Smooth muscle cell (in vitro differentiated cells): ENCODE results near the gene KIF12. TPM values are rescaled to one million over a fixed set of nuclear protein-coding genes. Genes with fewer than 3 reads are reported as not detected.

ENCODE experiments used
- DNase-seq: peaks from one replicate; lab custom pipeline; 2025; ENCODE audit not compliant: unreplicated experiment; lab: John Stamatoyannopoulos, UW
- H2AFZ ChIP-seq: fragments of 200-600 bp; sonication (generic); 2 replicates; pipeline ENCODE4 v1.6.0; 2016; ENCODE audit warnings: antibody characterized with exemption, low read depth, mild to moderate bottlenecking
- H3F3A ChIP-seq: fragments of 200-600 bp; sonication (generic); 2 replicates; pipeline ENCODE4 v1.6.0; 2017; ENCODE audit warnings: antibody characterized with exemption, low read depth
- H3K27ac ChIP-seq: fragments of 200-600 bp; sonication (generic); 2 replicates; pipeline ENCODE4 v1.5.1; 2016; ENCODE audit warnings: low read depth, mild to moderate bottlenecking
- H3K27me3 ChIP-seq: fragments of 200-600 bp; sonication (generic); 2 replicates; pipeline ENCODE4 v1.6.1; 2016; ENCODE audit warnings: low read depth, mild to moderate bottlenecking
- H3K36me3 ChIP-seq: fragments of 200-600 bp; sonication (generic); 2 replicates; pipeline ENCODE4 v1.5.1; 2016; ENCODE audit warnings: low read depth
- H3K4me1 ChIP-seq: fragments of 200-600 bp; sonication (generic); 2 replicates; pipeline ENCODE4 v1.5.1; 2016; ENCODE audit warnings: low read depth
- H3K4me2 ChIP-seq: fragments of 200-600 bp; sonication (generic); 2 replicates; pipeline ENCODE4 v1.6.0; 2016; ENCODE audit warnings: mild to moderate bottlenecking
- H3K4me3 ChIP-seq: fragments of 200-600 bp; sonication (generic); 2 replicates; pipeline ENCODE4 v1.5.1; 2016; ENCODE audit warnings: mild to moderate bottlenecking
- H3K79me2 ChIP-seq: fragments of 200-600 bp; sonication (generic); 2 replicates; pipeline ENCODE4 v1.6.0; 2016; ENCODE audit warnings: low read depth, mild to moderate bottlenecking
- H3K9ac ChIP-seq: fragments of 200-600 bp; sonication (generic); 2 replicates; pipeline ENCODE4 v1.6.0; 2016; ENCODE audit warnings: low read depth
- H3K9me3 ChIP-seq: fragments of 200-600 bp; sonication (generic); replicated peaks from 2 replicates; pipeline ENCODE4 v1.5.1; 2016; ENCODE audit warnings: low read depth
- H4K20me1 ChIP-seq: fragments of 200-600 bp; sonication (generic); 2 replicates; pipeline ENCODE4 v1.6.0; 2016; ENCODE audit warnings: low read depth
- CTCF ChIP-seq: fragments of 200-600 bp; sonication (generic); IDR thresholded peaks from 2 replicates; pipeline ENCODE4 v1.5.1; 2017; ENCODE audit warnings: borderline replicate concordance, mild to moderate bottlenecking, antibody characterized with exemption; ENCODE audit not compliant: insufficient read depth, poor library complexity, severe bottlenecking
- WGBS: methylation state at CpG from one replicate; pipeline ENCODE4 v1.1.7; 2016; ENCODE audit warnings: low lambda C conversion rate; 5-methylcytosine and 5-hydroxymethylcytosine counted together
- polyA plus RNA-seq: library from polyadenylated mRNA; unstranded; fragments of >200 nt; fragmentation: Nextera tagmentation; extraction: Ambion mirVana; gene quantifications from 2 replicates; pipeline ENCODE4 v1.2.1, GENCODE V29; 2016
- total RNA-seq: library from RNA; depleted of rRNA; stranded (reverse); fragments of >200 nt; gene quantifications from 2 replicates; pipeline ENCODE4 v1.2.3, GENCODE V29; 2014

The KIF12 gene
- total and polyA plus RNA-seq, 2 experiments from 2014 or later = not detected

- 92% methylated on average over 21 of the region's 21 CpGs for WGBS
- H3K27ac ChIP-seq = no peak overlapping the region
- H4K20me1 ChIP-seq = no peaks in the 10 kb centered on the region
- H2AFZ ChIP-seq = no peak overlapping the region
- DNase-seq = no peak
- TF ChIP-seq CTCF = no peak
- H3K9me3 ChIP-seq = no peaks in the 10 kb centered on the region
- no peaks in the 10 kb centered on the region for H3K27me3 ChIP-seq
- no peak overlapping the region for H3K4me2 ChIP-seq
- H3K4me3 ChIP-seq = no peak overlapping the region
- H3K36me3 ChIP-seq = no peaks in the 10 kb centered on the region
- H3F3A ChIP-seq = no peaks in the 10 kb centered on the region
- H3K79me2 ChIP-seq = no peaks in the 10 kb centered on the region
- H3K9ac ChIP-seq = no peak overlapping the region
- no peaks in the 10 kb centered on the region for H3K4me1 ChIP-seq
These were observed 19.1 kb upstream of the KIF12 start for GRCh38 chr9:114117996-114118830.

- Histone ChIP-seq H3K4me1 (no peaks in the 10 kb centered on the region), H3K27me3 (no peaks in the 10 kb centered on the region), H3K9me3 (no peaks in the 10 kb centered on the region), H3K4me3 (no peak overlapping the region), H4K20me1 (no peaks in the 10 kb centered on the region), H3K27ac (no peak overlapping the region), H3K36me3 (no peaks in the 10 kb centered on the region), H3F3A (no peaks in the 10 kb centered on the region), H3K4me2 (no peak overlapping the region), H3K9ac (no peak overlapping the region), H3K79me2 (no peaks in the 10 kb centered on the region), H2AFZ (no peak overlapping the region)
- no peak for TF ChIP-seq CTCF
- DNase-seq = no peak
- 90% methylated on average over 7 of the region's 7 CpGs for WGBS
These were observed 18.5 kb upstream of the KIF12 start for GRCh38 chr9:114117614-114117995.

- no peaks in the 10 kb centered on the region for H3K4me1 ChIP-seq
- H3K27ac ChIP-seq = no peak overlapping the region
- no peak overlapping the region for H3K4me3 ChIP-seq
- H3K79me2 ChIP-seq = no peaks in the 10 kb centered on the region
- H3F3A ChIP-seq = no peaks in the 10 kb centered on the region
- H4K20me1 ChIP-seq = no peaks in the 10 kb centered on the region
- H3K27me3 ChIP-seq = no peaks in the 10 kb centered on the region
- H3K9me3 ChIP-seq = no peaks in the 10 kb centered on the region
- no peak overlapping the region for H3K9ac ChIP-seq
- no peak for DNase-seq
- WGBS = 82% methylated on average over 12 of the region's 12 CpGs
- no peak overlapping the region for H3K4me2 ChIP-seq
- no peak overlapping the region for H2AFZ ChIP-seq
- no peaks in the 10 kb centered on the region for H3K36me3 ChIP-seq
- no peak for TF ChIP-seq CTCF
These were observed 17.1 kb upstream of the KIF12 start for GRCh38 chr9:114116126-114116747.

GRCh38 chr9:114115654-114116125 is 16.6 kb upstream of the KIF12 start:
- no peak for DNase-seq
- Histone ChIP-seq H3K79me2 (no peaks in the 10 kb centered on the region), H3K36me3 (no peaks in the 10 kb centered on the region), H3K4me1 (no peaks in the 10 kb centered on the region), H3F3A (no peaks in the 10 kb centered on the region), H3K4me2 (no peak overlapping the region), H3K9ac (no peak overlapping the region), H3K27me3 (no peaks in the 10 kb centered on the region), H2AFZ (no peak overlapping the region), H3K4me3 (no peak overlapping the region), H3K27ac (no peak overlapping the region), H3K9me3 (no peaks in the 10 kb centered on the region), H4K20me1 (no peaks in the 10 kb centered on the region)
- WGBS = 44% methylated on average over 9 of the region's 9 CpGs
- no peak for TF ChIP-seq CTCF
